NB4 (cell line): ENCODE results near the gene GCAT.
A peak's percentile ranks its signal among the peaks of the same experiment; 100 is the strongest.

ENCODE experiments used
- MYC ChIP-seq: IDR thresholded peaks from 2 replicates; pipeline ENCODE4 v1.6.1; 2011; ENCODE audit warnings: low read depth, low read length
- TF ChIP-seq, protein P1 (sequence below): IDR thresholded peaks from one replicate; pipeline ENCODE4 v1.5.1; 2012; ENCODE audit warnings: low read depth, low read length
- TF ChIP-seq, protein P2 (sequence below): IDR thresholded peaks from 2 replicates; pipeline ENCODE4 v1.6.1; 2011; ENCODE audit warnings: low read depth, low read length

DNA sequence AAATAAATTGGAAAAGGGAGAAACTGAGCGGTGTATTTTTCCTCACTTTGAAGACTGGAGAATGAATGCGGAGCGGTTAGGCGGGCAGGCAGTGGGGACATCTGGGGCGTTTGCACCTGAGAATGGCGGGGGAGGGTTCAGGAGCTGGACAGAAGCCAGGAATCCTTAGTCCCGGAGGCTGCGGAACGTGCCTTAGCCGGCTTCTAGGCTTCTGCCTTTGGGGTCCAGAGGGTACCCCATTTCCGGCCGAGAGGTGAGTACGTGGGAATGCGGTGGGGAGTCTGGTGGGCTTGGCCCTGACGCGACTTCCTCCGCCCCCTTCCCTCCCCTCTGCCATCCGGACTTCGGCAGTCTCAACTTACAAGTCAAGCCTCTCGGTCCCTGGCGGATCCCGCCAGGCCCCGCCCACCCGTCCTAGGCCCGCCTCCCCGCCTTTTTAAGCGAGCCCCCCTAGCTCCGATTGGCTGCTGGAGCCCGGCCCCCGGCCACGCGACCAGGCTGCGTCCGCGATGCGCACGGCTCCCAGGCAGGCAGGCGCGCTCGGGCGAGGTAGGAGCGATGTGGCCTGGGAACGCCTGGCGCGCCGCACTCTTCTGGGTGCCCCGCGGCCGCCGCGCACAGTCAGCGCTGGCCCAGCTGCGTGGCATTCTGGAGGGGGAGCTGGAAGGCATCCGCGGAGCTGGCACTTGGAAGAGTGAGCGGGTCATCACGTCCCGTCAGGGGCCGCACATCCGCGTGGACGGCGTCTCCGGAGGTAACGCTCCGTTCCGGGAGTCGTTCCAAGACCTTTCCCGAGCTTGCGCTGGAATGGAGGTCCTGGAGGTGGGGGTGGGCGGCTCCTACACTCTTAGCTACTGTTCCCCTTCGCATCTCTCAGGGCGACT, at the start of gene GCAT:
- TF ChIP-seq, protein P1, sequence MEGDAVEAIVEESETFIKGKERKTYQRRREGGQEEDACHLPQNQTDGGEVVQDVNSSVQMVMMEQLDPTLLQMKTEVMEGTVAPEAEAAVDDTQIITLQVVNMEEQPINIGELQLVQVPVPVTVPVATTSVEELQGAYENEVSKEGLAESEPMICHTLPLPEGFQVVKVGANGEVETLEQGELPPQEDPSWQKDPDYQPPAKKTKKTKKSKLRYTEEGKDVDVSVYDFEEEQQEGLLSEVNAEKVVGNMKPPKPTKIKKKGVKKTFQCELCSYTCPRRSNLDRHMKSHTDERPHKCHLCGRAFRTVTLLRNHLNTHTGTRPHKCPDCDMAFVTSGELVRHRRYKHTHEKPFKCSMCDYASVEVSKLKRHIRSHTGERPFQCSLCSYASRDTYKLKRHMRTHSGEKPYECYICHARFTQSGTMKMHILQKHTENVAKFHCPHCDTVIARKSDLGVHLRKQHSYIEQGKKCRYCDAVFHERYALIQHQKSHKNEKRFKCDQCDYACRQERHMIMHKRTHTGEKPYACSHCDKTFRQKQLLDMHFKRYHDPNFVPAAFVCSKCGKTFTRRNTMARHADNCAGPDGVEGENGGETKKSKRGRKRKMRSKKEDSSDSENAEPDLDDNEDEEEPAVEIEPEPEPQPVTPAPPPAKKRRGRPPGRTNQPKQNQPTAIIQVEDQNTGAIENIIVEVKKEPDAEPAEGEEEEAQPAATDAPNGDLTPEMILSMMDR = no peak
- TF ChIP-seq, protein P2, sequence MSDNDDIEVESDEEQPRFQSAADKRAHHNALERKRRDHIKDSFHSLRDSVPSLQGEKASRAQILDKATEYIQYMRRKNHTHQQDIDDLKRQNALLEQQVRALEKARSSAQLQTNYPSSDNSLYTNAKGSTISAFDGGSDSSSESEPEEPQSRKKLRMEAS = peak; percentile 28; the same call in 1 of the 2 replicates
- TF ChIP-seq MYC = peak; percentile 48; the same call in 1 of the 2 replicates
